Measurements from ENCODE around the gene GRIP2. TPM values are rescaled to one million over a fixed set of nuclear protein-coding genes. Genes with fewer than 3 reads are reported as not detected.
A peak's percentile ranks its signal among the peaks of the same experiment; 100 is the strongest.
"Not testable (repeated sequence)": the region's sequence is repeated elsewhere in the genome, so short reads cannot be mapped to it uniquely, and the experiment has no call there.

GRIP2 gene
- total RNA-seq, 1 donor from 2014 or later = 2.0 TPM

- no peak for ATAC-seq
These were observed 20.0 kb downstream of the GRIP2 start for GRCh38 chr3:14520149-14520548.

- ATAC-seq = no peak
These were observed 20.7 kb downstream of the GRIP2 start for GRCh38 chr3:14519406-14519805.

GRCh38 chr3:14518893-14519292 is 21.2 kb downstream of the GRIP2 start:
- ATAC-seq = no peak

GRCh38 chr3:14518432-14518802 is 21.7 kb downstream of the GRIP2 start:
- ATAC-seq = no peak

- ATAC-seq = no peak
These were observed 22.3 kb downstream of the GRIP2 start for GRCh38 chr3:14517601-14518431.

- no peak for ATAC-seq
These were observed 23.3 kb downstream of the GRIP2 start for GRCh38 chr3:14516738-14517345.

- not testable (repeated sequence) for ATAC-seq
These were observed 24.6 kb downstream of the GRIP2 start for GRCh38 chr3:14515526-14515925.

GRCh38 chr3:14514323-14514720 is 25.8 kb downstream of the GRIP2 start:
- ATAC-seq = peak; percentile 81

- peak; percentile 21 for ATAC-seq
These were observed 26.4 kb downstream of the GRIP2 start for GRCh38 chr3:14513566-14514322.

- no peak for ATAC-seq
These were observed 27.2 kb downstream of the GRIP2 start for GRCh38 chr3:14512942-14513327.

GRCh38 chr3:14512281-14512941 is 27.7 kb downstream of the GRIP2 start:
- ATAC-seq = no peak

GRCh38 chr3:14511623-14512280 is 28.4 kb downstream of the GRIP2 start:
- ATAC-seq = no peak

- ATAC-seq = no peak
These were observed 29.1 kb downstream of the GRIP2 start for GRCh38 chr3:14510838-14511622.

- no peak for ATAC-seq
These were observed 30.4 kb downstream of the GRIP2 start for GRCh38 chr3:14509796-14510100.

- ATAC-seq = peak; percentile 63
These were observed 31.0 kb downstream of the GRIP2 start for GRCh38 chr3:14508966-14509795.

- no peak for ATAC-seq
These were observed 31.7 kb downstream of the GRIP2 start for GRCh38 chr3:14508505-14508819.

- ATAC-seq = no peak
These were observed 32.2 kb downstream of the GRIP2 start for GRCh38 chr3:14507757-14508504.

GRCh38 chr3:14507305-14507741 is 32.8 kb downstream of the GRIP2 start:
- ATAC-seq = no peak

GRCh38 chr3:14506626-14507304 is 33.4 kb downstream of the GRIP2 start:
- no peak for ATAC-seq
